ENCODE data around the gene DOK7.

DNA sequence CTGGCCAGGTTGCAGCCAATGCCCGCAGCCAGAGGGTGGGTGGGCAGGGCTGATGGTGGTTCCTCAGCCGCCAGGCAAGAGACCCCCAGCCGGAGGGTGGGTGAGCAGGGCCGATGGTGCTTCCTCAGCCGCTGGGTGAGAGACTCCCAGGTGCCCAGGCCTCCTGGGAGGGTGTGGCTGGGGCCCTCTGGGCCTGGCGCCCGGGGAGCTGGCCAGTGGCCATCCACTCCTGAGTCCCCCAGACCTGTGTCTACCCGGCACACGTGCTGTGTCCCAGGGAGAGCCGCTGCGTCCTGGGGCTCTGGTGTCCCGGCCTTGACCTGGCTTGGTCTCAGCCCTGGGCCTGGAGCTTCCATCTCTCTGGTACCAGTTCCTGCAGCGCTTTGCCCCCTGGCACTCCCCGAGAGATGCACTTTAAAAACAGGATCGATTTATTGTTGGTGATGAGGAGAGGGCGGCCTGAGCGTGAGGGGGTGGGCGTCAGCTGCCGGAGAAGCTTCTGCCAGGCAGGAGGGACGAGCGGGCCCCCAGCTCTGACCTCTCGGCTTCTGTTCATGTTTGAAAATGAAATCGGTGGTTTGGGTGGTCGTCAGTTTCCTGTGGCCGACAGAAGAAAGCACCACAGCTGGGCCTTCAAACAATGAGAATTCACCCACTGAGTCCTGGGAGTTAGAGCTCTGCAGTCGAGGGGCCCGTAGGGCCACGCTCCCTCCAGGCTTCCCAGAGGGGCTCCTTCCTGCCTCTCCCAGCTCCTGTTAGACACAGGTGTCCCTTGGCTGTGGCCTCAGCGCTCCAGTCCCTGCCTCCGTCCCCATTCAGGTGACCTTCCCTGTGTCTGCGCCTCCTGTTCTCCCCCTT lies 6.5 kb downstream of the DOK7 start:
- no peak for TF ChIP-seq POLR2AphosphoS5 (IDR thresholded peaks at IDR 0.05; ENCODE audit: low read depth, low read length)
- TF ChIP-seq SPI1 (IDR thresholded peaks at IDR 0.05; ENCODE audit: low read depth, low read length) = no peak
- TF ChIP-seq POLR2A (IDR thresholded peaks at IDR 0.05; ENCODE audit: low read depth, low read length) = no peak
- no peak for TF ChIP-seq TAF1 (IDR thresholded peaks at IDR 0.05; ENCODE audit: low read depth, low read length)
- no peak for TF ChIP-seq PAX5 (IDR thresholded peaks at IDR 0.05; ENCODE audit: insufficient read depth, low read length, severe bottlenecking)
- TF ChIP-seq POU2F2 (IDR thresholded peaks at IDR 0.05; ENCODE audit: low read depth, low read length) = no peak
